ENCODE data around the gene SERPINE1. TPM values are rescaled to one million over a fixed set of nuclear protein-coding genes. Genes with fewer than 3 reads are reported as not detected.

The SERPINE1 gene
- total RNA-seq, 1 donor from 2014 or later, result 4.3 TPM

Other genes starting within 250 kb of the SERPINE1 start
- gene UFSP1, start 237.4 kb upstream of the SERPINE1 start, total RNA-seq, result 4.6 TPM
- gene ACHE, start 231.2 kb upstream of the SERPINE1 start, total RNA-seq, result 4.0 TPM
- gene MUC3A, start 177.6 kb upstream of the SERPINE1 start, total RNA-seq, result 2.1 TPM
- gene MUC12, start 157.5 kb upstream of the SERPINE1 start, total RNA-seq, result 2.1 TPM
- not detected for gene MUC17, start 107.0 kb upstream of the SERPINE1 start, total RNA-seq
- gene TRIM56, start 41.6 kb upstream of the SERPINE1 start, total RNA-seq, result 57.3 TPM
- 50.5 TPM for gene AP1S1, start 27.4 kb downstream of the SERPINE1 start, total RNA-seq
- not detected for gene VGF, start 38.5 kb downstream of the SERPINE1 start, total RNA-seq
- not detected for gene NAT16, start 53.2 kb downstream of the SERPINE1 start, total RNA-seq
- gene MOGAT3, start 73.9 kb downstream of the SERPINE1 start, total RNA-seq, result not detected
- 50.9 TPM for gene PLOD3, start 90.5 kb downstream of the SERPINE1 start, total RNA-seq
- 57.1 TPM for gene ZNHIT1, start 91.1 kb downstream of the SERPINE1 start, total RNA-seq
- 11.3 TPM for gene CLDN15, start 110.7 kb downstream of the SERPINE1 start, total RNA-seq
- 159 TPM for gene FIS1, start 118.0 kb downstream of the SERPINE1 start, total RNA-seq
- gene IFT22, start 194.7 kb downstream of the SERPINE1 start, total RNA-seq, result 25.5 TPM
- not detected for gene COL26A1, start 235.8 kb downstream of the SERPINE1 start, total RNA-seq

Data from ureter (tissue), 1 donor.